ENCODE results near the gene TEX13D.

DNA sequence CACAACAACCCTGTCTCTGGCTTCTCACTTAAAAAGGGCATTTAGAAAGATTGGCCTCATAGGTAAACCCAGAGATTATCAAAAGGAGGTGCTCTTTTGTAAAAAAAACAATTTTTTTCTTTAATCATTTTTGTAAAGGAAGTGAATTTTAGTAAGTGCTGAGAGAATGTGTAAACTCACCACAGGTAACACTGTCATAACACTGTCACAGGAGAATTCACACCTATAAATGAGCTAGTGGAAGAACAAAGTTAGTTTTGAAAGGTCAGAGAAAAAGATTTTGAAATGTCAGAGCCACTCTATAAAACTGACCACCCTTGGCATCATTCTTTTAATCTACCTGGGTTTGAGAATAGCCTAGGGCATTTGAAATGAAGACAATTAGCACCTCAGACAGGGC lies 10.6 kb downstream of the TEX13D start:
- TF ChIP-seq, protein P1, sequence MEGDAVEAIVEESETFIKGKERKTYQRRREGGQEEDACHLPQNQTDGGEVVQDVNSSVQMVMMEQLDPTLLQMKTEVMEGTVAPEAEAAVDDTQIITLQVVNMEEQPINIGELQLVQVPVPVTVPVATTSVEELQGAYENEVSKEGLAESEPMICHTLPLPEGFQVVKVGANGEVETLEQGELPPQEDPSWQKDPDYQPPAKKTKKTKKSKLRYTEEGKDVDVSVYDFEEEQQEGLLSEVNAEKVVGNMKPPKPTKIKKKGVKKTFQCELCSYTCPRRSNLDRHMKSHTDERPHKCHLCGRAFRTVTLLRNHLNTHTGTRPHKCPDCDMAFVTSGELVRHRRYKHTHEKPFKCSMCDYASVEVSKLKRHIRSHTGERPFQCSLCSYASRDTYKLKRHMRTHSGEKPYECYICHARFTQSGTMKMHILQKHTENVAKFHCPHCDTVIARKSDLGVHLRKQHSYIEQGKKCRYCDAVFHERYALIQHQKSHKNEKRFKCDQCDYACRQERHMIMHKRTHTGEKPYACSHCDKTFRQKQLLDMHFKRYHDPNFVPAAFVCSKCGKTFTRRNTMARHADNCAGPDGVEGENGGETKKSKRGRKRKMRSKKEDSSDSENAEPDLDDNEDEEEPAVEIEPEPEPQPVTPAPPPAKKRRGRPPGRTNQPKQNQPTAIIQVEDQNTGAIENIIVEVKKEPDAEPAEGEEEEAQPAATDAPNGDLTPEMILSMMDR (IDR thresholded peaks at IDR 0.05 in 2 of 3, conservative IDR thresholded peaks at IDR 0.05 in 1 of 3; ENCODE audit: borderline replicate concordance in 1 of 3, insufficient read depth in 1 of 3, low read depth in 2 of 3, low read length in 2 of 3), result no peak
- no peak for TF ChIP-seq EZH2 (IDR thresholded peaks at IDR 0.05)
- TF ChIP-seq ZNF274 (IDR thresholded peaks at IDR 0.05; ENCODE audit: low read depth, low read length), result no peak
- TF ChIP-seq POLR2A (IDR thresholded peaks at IDR 0.05; ENCODE audit: borderline replicate concordance, extremely low read depth, insufficient read depth, insufficient read length), result no peak
- TF ChIP-seq TCF7L2 (IDR thresholded peaks at IDR 0.05; ENCODE audit: borderline replicate concordance, extremely low read depth, insufficient read depth, insufficient read length), result no peak
